HuH-7.5 (cell line): Measurements from ENCODE around the gene SLC25A11.

Source experiments
- DNase-seq: peaks from one replicate; pipeline ENCODE4 v3.0.0; 2011; ENCODE audit warnings: low spot score

SLC25A11 gene

GRCh38 chr17:4939796-4940554 is at the start of gene SLC25A11, which contains the start of gene RNF167:
TSS of gene SLC25A11 (minus strand) at chr17:4940046. CDS start at chr17:4939910, 136 bp downstream.
TSS of gene RNF167 (plus strand) at chr17:4940268. CDS start at chr17:4940910, 642 bp downstream.
- peak; percentile 91 for DNase-seq

GRCh38 chr17:4987767-4988567 is 48.1 kb upstream of the SLC25A11 start:
- DNase-seq, result no peak

GRCh38 chr17:4986951-4987766 is 47.3 kb upstream of the SLC25A11 start, which contains the start of gene CAMTA2:
TSS of gene CAMTA2 (minus strand) at chr17:4987675. CDS start at chr17:4986222, 1,453 bp downstream.
- peak; percentile 72 for DNase-seq

GRCh38 chr17:4986403-4986802 is 46.6 kb upstream of the SLC25A11 start:
- DNase-seq, result no peak

GRCh38 chr17:4982305-4982704 is 42.5 kb upstream of the SLC25A11 start:
- no peak for DNase-seq

- DNase-seq, result no peak
Observed at GRCh38 chr17:4980644-4981216, 40.9 kb upstream of the SLC25A11 start.

- no peak for DNase-seq
Observed at GRCh38 chr17:4978726-4979125, 38.9 kb upstream of the SLC25A11 start.

GRCh38 chr17:4974115-4974670 is 34.3 kb upstream of the SLC25A11 start:
- DNase-seq, result no peak

GRCh38 chr17:4973256-4974114 is 33.6 kb upstream of the SLC25A11 start:
- DNase-seq, result no peak

- DNase-seq, result no peak
Observed at GRCh38 chr17:4972752-4973151, 32.9 kb upstream of the SLC25A11 start.

GRCh38 chr17:4972322-4972721 is 32.5 kb upstream of the SLC25A11 start:
- no peak for DNase-seq

- no peak for DNase-seq
Observed at GRCh38 chr17:4971826-4972225, 32.0 kb upstream of the SLC25A11 start.

- no peak for DNase-seq
Observed at GRCh38 chr17:4970273-4970672, 30.4 kb upstream of the SLC25A11 start.

- no peak for DNase-seq
Observed at GRCh38 chr17:4969551-4970173, 29.8 kb upstream of the SLC25A11 start.

GRCh38 chr17:4969047-4969550 is 29.3 kb upstream of the SLC25A11 start:
- no peak for DNase-seq

- DNase-seq, result no peak
Observed at GRCh38 chr17:4968486-4969046, 28.7 kb upstream of the SLC25A11 start.

- DNase-seq, result peak; percentile 62
Observed at GRCh38 chr17:4967539-4968485, 28.0 kb upstream of the SLC25A11 start, which contains the start of gene SPAG7. TSS of gene SPAG7 (minus strand) at chr17:4967817. CDS start at chr17:4967804, 13 bp downstream.
